Activated CD8-positive, alpha-beta memory T cell treated with anti-CD3 and anti-CD28 coated beads, Interleukin-2, amount 50 U/mL, for 1 hour (primary cell): ENCODE data around the gene UCN.

Experiments used
- DNase-seq: peaks from one replicate; pipeline ENCODE4 v3.0.0-alpha.2; 2020; ENCODE audit errors: extremely low read depth

The UCN gene

DNA sequence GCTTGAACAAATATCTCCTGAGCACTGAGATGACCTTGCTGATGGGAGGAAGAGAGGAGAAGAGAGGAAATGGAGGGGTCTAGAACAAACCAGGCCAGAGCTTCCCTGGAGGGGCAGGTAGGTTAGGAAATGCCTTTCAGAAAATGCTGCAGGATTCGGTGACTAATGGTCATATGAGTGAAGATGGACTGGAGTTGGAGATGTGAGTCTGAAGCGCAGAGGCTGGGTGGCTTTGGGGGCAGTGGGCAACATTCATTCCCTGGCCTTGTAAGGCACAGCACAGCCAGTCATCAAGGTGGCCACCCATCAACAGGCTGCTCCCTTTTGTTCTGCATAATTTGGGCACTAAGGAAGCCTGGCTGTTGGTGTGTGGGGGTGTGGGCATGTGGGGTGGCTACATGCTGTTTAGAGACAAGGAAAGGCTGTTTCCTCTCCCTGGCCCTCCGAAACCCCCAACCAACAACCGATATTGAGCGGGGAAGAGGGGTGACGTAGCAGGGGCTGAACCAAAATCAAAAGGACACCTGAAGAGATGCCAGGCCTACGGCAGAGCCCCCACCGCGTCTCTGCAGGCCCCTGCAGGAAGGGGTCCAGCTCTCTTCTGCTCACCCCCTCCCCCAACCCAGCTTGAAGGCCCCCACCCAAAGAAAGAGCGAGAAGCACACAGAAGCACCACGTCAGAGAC, 46.9 kb downstream of the UCN start:
- no peak for DNase-seq

DNA sequence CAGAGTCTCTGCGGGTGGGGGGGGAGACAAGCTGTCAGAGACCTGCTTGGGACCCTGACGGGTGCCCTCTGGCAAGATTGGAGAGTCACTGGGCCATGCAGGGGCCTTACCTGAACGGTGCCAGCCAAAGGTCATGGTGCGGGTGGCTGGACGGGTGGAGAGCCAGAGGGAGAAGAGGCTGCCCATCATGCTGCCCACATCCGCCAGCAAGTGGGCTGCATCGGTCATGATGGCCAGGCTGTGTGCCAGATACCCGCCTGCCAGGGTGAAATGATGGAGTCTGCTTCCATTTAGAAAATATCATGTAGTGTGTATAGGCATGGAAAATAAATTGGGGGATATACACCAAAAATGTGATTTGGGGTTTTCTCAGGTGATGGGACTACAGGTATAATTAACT, 50.2 kb downstream of the UCN start:
- DNase-seq: no peak
